ENCODE data around the gene PLXDC2. TPM values are rescaled to one million over a fixed set of nuclear protein-coding genes. Genes with fewer than 3 reads are reported as not detected.

Gene PLXDC2
- total RNA-seq, 1 experiment from 2014 or later: 0.21 TPM

DNA sequence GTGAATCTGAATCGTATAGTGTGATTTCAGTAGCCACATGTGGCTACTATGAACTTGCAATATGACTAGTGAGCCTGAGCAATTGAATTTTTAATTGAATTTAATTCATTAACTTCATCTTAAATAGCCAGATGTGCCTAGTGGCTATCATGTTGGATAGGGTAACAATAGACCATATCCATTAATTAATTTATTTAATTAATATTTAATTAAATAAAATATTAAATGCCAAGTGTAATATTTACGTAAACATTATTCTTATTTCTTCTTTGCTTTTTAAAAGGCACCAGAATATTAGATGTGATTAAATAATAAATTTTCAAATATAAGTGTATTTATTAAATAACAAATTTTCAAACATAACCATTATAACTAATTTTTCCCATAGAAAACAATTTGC lies 354.4 kb downstream of the PLXDC2 start:
- H3K4me1 ChIP-seq (ENCODE audit: control insufficient read depth, insufficient read depth, low read length): no peaks in the 10 kb centered on the region
- intact Hi-C loops (cut with micrococcal nuclease; ENCODE audit: unreplicated experiment): no loop called here
- ATAC-seq: no peak
- ChIA-PET POLR2A (no interaction called here), CTCF (no interaction called here)
- no peaks in the 10 kb centered on the region for H3K9me3 ChIP-seq (ENCODE audit: control insufficient read depth, insufficient read depth, low read depth, low read length)
- no peaks in the 10 kb centered on the region for H3K27me3 ChIP-seq (ENCODE audit: control insufficient read depth, insufficient read depth, low read length)
- no peaks in the 10 kb centered on the region for H3K36me3 ChIP-seq (ENCODE audit: control insufficient read depth, insufficient read depth, low read length)
- no TSS peak for BruUV-seq (replicated peaks)
- in situ Hi-C loops (cut with HindIII; ENCODE audit: low pct_unique_long_range_greater_than_20kb, low sequenced_read_pairs): no loop called here
- DNase-seq (ENCODE audit: low read depth, low spot score): no peak
- no peak overlapping the region for H3K27ac ChIP-seq (ENCODE audit: low read length)
- TF ChIP-seq, protein P1, sequence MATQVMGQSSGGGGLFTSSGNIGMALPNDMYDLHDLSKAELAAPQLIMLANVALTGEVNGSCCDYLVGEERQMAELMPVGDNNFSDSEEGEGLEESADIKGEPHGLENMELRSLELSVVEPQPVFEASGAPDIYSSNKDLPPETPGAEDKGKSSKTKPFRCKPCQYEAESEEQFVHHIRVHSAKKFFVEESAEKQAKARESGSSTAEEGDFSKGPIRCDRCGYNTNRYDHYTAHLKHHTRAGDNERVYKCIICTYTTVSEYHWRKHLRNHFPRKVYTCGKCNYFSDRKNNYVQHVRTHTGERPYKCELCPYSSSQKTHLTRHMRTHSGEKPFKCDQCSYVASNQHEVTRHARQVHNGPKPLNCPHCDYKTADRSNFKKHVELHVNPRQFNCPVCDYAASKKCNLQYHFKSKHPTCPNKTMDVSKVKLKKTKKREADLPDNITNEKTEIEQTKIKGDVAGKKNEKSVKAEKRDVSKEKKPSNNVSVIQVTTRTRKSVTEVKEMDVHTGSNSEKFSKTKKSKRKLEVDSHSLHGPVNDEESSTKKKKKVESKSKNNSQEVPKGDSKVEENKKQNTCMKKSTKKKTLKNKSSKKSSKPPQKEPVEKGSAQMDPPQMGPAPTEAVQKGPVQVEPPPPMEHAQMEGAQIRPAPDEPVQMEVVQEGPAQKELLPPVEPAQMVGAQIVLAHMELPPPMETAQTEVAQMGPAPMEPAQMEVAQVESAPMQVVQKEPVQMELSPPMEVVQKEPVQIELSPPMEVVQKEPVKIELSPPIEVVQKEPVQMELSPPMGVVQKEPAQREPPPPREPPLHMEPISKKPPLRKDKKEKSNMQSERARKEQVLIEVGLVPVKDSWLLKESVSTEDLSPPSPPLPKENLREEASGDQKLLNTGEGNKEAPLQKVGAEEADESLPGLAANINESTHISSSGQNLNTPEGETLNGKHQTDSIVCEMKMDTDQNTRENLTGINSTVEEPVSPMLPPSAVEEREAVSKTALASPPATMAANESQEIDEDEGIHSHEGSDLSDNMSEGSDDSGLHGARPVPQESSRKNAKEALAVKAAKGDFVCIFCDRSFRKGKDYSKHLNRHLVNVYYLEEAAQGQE (IDR thresholded peaks at IDR 0.05; ENCODE audit: insufficient read depth in 1 of 2, low read depth in 2 of 2, low read length in 1 of 2): no peak
- TF ChIP-seq TCF7L2 (IDR thresholded peaks at IDR 0.05; ENCODE audit: low read depth, low read length): no peak
- no peak for TF ChIP-seq SIN3A (IDR thresholded peaks at IDR 0.05; ENCODE audit: borderline replicate concordance, insufficient read depth, low read depth, low read length)
- no peak for TF ChIP-seq CTCF (IDR thresholded peaks at IDR 0.05)
- no peak for TF ChIP-seq POLR2AphosphoS5 (IDR thresholded peaks at IDR 0.05; ENCODE audit: low read depth, low read length)
- H3K4me3 ChIP-seq (ENCODE audit: low read depth in 2 of 2, low read length in 2 of 2): no peak overlapping the region

GRCh38 chr10:20173046-20173445 lies 356.8 kb downstream of the PLXDC2 start:
- in situ Hi-C loops (cut with HindIII; ENCODE audit: low pct_unique_long_range_greater_than_20kb, low sequenced_read_pairs): no loop called here

More at GRCh38 chr10:20173046-20173445, 356.8 kb downstream of the PLXDC2 start:
- Histone ChIP-seq H3K27ac (ENCODE audit: low read length) (no peak overlapping the region), H3K9me3 (ENCODE audit: control insufficient read depth, insufficient read depth, low read depth, low read length) (no peaks in the 10 kb centered on the region), H3K27me3 (ENCODE audit: control insufficient read depth, insufficient read depth, low read length) (no peaks in the 10 kb centered on the region), H3K36me3 (ENCODE audit: control insufficient read depth, insufficient read depth, low read length) (no peaks in the 10 kb centered on the region), H3K4me3 (ENCODE audit: low read depth in 2 of 2, low read length in 2 of 2) (no peak overlapping the region), H3K4me1 (ENCODE audit: control insufficient read depth, insufficient read depth, low read length) (no peaks in the 10 kb centered on the region)
- POLR2A ChIA-PET: no interaction called here
- ATAC-seq (no peak), DNase-seq (ENCODE audit: low read depth, low spot score) (no peak)
- CTCF ChIA-PET: no interaction called here
- TF ChIP-seq SIN3A (IDR thresholded peaks at IDR 0.05; ENCODE audit: borderline replicate concordance, insufficient read depth, low read depth, low read length): no peak
- TF ChIP-seq POLR2AphosphoS5 (IDR thresholded peaks at IDR 0.05; ENCODE audit: low read depth, low read length): no peak
- TF ChIP-seq, protein P1 (IDR thresholded peaks at IDR 0.05; ENCODE audit: insufficient read depth in 1 of 2, low read depth in 2 of 2, low read length in 1 of 2): no peak
- no peak for TF ChIP-seq CTCF (IDR thresholded peaks at IDR 0.05)
- no peak for TF ChIP-seq TCF7L2 (IDR thresholded peaks at IDR 0.05; ENCODE audit: low read depth, low read length)
- intact Hi-C loops (cut with micrococcal nuclease; ENCODE audit: unreplicated experiment): no loop called here
- no TSS peak for BruUV-seq (replicated peaks)

All from Panc1 (cell line).